ENCODE results near the gene TIGD3. TPM values are rescaled to one million over a fixed set of nuclear protein-coding genes. Genes with fewer than 3 reads are reported as not detected.
A peak's percentile ranks its signal among the peaks of the same experiment; 100 is the strongest.

TIGD3 gene
- total RNA-seq, 1 donor from 2014 or later, result 1.2 TPM

GRCh38 chr11:65366340-65366773 lies 11.8 kb downstream of the TIGD3 start:
- Mint-ChIP-seq H3K27me3 (peaks cover 3% of the 10 kb centered on the region), H3K4me3 (no peak overlapping the region), H3K4me1 (peaks cover 6% of the 10 kb centered on the region), H3K27ac (no peak overlapping the region), H3K36me3 (ENCODE audit: low read depth) (no peaks in the 10 kb centered on the region), H3K9me3 (no peaks in the 10 kb centered on the region)
- peak; percentile 80 for DNase-seq
- intact Hi-C loops (cut with micrococcal nuclease), result loop anchor here (1.0 kb wide), 4 partner anchors 16 to 144 kb away; partner anchors contain the start of gene SLC25A45

- Mint-ChIP-seq H3K27ac (no peak overlapping the region), H3K27me3 (peaks cover 3% of the 10 kb centered on the region), H3K9me3 (no peaks in the 10 kb centered on the region), H3K4me1 (peaks cover 4% of the 10 kb centered on the region), H3K4me3 (no peak overlapping the region), H3K36me3 (ENCODE audit: low read depth) (peaks cover 2% of the 10 kb centered on the region)
- intact Hi-C loops (cut with micrococcal nuclease), result no loop called here
- no peak for DNase-seq
Observed at GRCh38 chr11:65370659-65371049, 16.1 kb downstream of the TIGD3 start.

DNA sequence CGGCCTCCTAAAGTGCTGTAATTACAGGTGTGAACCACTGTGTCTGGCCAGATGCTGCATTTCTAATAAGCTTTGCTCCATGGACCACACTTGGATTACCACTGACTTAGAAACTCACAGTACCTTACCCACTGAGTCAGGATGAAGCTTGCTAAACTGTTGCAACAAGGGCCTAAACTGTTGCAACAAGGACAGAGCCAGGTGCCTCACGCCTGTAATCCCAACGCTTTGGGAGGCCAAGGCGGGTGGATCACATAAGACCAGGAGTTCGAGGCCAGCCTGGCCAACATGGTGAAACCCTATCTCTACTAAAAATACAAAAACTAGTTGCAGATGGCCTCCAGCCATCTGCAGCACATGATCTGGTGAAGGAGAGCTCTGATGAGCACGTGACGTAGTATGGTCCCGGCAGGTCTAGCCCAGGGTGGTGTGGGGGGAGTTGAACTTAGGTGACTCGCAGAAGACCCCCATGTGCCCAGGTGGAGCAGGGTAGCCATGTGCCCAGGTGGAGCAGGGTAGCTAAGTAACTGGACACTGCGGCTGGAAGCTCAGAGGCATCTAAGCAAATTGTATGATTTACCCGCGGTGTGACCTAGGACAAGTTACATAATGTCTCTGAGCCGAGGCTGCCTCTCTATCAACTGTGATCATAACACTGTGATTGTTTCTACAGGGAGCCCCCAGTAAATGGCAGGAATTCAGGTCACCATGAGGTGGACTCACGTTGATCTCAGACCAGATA lies 19.5 kb downstream of the TIGD3 start:
- H3K9me3 Mint-ChIP-seq, result no peaks in the 10 kb centered on the region
- peaks cover 2% of the 10 kb centered on the region for H3K36me3 Mint-ChIP-seq (ENCODE audit: low read depth)
- no peak overlapping the region for H3K4me3 Mint-ChIP-seq
- no peak overlapping the region for H3K27ac Mint-ChIP-seq
- intact Hi-C loops (cut with micrococcal nuclease), result no loop called here
- peaks cover 1% of the 10 kb centered on the region for H3K27me3 Mint-ChIP-seq
- DNase-seq, result no peak
- H3K4me1 Mint-ChIP-seq, result peaks cover 2% of the 10 kb centered on the region

- Mint-ChIP-seq H3K27me3 (no peaks in the 10 kb centered on the region), H3K9me3 (no peaks in the 10 kb centered on the region), H3K27ac (no peak overlapping the region), H3K36me3 (ENCODE audit: low read depth) (peaks cover 2% of the 10 kb centered on the region), H3K4me3 (no peak overlapping the region), H3K4me1 (peaks cover 2% of the 10 kb centered on the region)
- intact Hi-C loops (cut with micrococcal nuclease), result no loop called here
- DNase-seq, result no peak
Observed at GRCh38 chr11:65375012-65375411, 20.5 kb downstream of the TIGD3 start.

- intact Hi-C loops (cut with micrococcal nuclease), result no loop called here
- Mint-ChIP-seq H3K27ac (no peak overlapping the region), H3K36me3 (ENCODE audit: low read depth) (peaks cover 2% of the 10 kb centered on the region), H3K9me3 (no peaks in the 10 kb centered on the region), H3K4me3 (no peak overlapping the region), H3K4me1 (no peaks in the 10 kb centered on the region), H3K27me3 (no peaks in the 10 kb centered on the region)
- DNase-seq, result no peak
Observed at GRCh38 chr11:65376138-65376713, 21.7 kb downstream of the TIGD3 start.

DNA sequence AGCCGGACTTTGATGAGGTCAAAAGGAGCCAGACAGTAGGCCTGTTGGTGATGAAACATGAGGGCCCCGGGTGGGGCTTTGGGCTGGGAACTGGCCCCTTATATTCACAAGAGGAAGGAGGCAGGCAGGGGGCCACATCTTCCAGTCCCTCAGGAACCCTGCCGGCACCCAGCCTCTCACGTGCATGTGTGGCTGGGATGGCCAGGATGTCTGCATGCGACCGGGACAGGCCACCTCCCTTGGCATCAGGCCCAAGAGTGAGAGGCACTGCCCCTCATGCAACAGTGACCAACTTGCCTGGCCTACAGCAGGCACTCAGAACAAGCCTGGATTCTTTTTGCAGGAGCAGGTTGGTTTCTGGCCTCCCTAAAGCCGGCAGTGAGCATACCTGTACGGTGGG lies 22.5 kb downstream of the TIGD3 start:
- intact Hi-C loops (cut with micrococcal nuclease), result no loop called here
- Mint-ChIP-seq H3K4me1 (peaks cover 7% of the 10 kb centered on the region), H3K9me3 (no peaks in the 10 kb centered on the region), H3K4me3 (no peak overlapping the region), H3K27me3 (no peaks in the 10 kb centered on the region), H3K36me3 (ENCODE audit: low read depth) (peaks cover 2% of the 10 kb centered on the region), H3K27ac (no peak overlapping the region)
- DNase-seq, result no peak

DNA sequence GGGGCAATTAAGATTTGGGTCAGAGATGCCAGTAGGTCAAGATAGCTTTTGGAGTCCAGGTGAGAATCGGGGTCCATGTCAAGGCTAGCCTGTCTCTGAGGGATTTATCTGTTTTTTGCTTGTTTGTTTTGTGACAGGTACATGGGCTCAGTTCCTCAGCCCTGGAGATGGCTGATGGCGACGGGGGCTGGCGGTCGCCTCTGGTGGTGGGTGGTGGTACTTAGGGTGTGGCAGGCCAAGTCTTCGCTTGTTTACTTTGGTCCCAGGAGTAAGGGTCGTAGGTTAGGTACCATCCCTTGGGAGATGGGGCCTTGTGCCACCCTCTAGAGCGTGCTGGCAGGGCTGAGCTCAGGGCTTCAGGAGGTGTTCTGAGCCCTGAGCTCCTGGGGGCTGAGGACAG lies 23.2 kb downstream of the TIGD3 start:
- intact Hi-C loops (cut with micrococcal nuclease), result no loop called here
- peaks cover 2% of the 10 kb centered on the region for H3K36me3 Mint-ChIP-seq (ENCODE audit: low read depth)
- peaks cover 11% of the 10 kb centered on the region for H3K4me1 Mint-ChIP-seq
- H3K4me3 Mint-ChIP-seq, result no peak overlapping the region
- peak overlapping the region; percentile 28 for H3K27ac Mint-ChIP-seq
- DNase-seq, result no peak
- H3K9me3 Mint-ChIP-seq, result no peaks in the 10 kb centered on the region
- no peaks in the 10 kb centered on the region for H3K27me3 Mint-ChIP-seq

DNA sequence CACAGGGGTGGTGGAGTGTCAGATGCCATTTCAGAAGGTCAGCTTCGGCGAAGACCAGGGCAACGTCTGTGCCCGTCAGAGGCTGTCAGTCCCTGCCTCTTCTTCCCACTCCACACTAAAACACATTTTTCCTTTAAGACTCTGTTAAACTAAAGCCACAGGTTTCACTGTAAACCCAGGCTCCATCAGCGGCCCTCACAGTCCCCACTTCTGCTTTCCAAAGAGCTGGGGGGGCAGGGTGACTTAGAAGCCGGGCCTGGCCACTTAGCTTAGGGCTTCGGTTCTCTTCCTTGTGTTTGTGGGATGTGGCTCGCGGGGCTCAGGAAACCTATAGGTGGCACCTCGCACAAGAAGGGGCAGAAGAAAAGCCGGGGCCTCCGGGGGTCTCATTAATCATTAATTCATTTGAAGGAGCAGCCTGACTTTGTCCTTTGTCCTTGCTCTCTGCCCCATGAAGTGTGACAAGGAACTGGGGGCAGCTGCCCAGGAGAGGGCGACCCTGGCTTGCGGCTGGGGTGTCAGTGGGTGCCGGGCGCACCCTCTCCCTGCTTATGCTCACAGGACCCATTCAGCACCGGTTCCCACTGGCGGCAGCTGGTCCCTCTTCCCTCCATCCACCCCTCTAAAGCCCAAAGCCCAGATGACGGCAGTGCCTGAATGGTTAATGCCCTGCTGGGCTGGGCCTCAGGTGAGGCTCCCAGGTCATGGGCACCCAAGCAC lies 23.8 kb downstream of the TIGD3 start:
- no peak for DNase-seq
- no peak overlapping the region for H3K4me3 Mint-ChIP-seq
- no peak overlapping the region for H3K27ac Mint-ChIP-seq
- H3K4me1 Mint-ChIP-seq, result peaks cover 16% of the 10 kb centered on the region
- intact Hi-C loops (cut with micrococcal nuclease), result no loop called here
- no peaks in the 10 kb centered on the region for H3K9me3 Mint-ChIP-seq
- H3K36me3 Mint-ChIP-seq (ENCODE audit: low read depth), result peaks cover 2% of the 10 kb centered on the region
- no peaks in the 10 kb centered on the region for H3K27me3 Mint-ChIP-seq

DNA sequence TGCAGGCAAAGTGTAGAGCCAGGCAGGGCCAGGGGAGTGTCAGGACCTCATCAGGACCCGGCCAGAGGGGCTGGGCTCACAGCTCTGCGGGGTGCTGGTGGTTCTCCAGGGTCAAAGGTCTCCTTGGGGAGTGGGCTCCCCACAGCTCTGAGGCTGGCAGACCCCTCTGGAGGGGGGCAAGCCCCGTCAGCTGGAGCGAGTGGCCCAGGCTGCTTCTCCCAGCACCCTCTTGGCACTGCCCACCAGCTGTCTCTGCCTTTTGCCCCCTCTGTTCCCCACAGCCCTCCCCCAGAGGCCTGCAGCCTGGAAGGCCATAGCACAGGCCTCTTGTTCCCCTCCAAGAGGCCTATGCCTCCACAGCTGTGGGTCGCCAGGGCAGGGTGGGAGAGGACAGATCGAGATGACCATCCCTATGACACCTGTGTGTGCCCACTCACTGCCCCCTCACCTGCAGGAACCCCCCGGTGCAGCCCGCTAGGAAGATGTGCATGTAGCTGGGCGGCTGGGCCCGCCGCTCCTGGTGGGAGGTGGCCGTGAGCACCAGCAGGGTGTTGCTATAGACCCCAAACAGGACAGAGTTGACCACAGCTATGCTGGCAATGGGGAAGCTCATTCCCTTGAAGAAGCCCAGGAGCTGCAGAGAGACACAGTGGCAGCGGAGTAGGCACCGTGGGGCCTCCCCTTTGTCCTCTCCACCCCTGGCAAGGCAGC lies 24.5 kb downstream of the TIGD3 start:
- intact Hi-C loops (cut with micrococcal nuclease), result no loop called here
- Mint-ChIP-seq H3K4me3 (no peak overlapping the region), H3K36me3 (ENCODE audit: low read depth) (peaks cover 2% of the 10 kb centered on the region), H3K4me1 (peaks cover 21% of the 10 kb centered on the region), H3K27me3 (no peaks in the 10 kb centered on the region), H3K9me3 (no peaks in the 10 kb centered on the region), H3K27ac (no peak overlapping the region)
- DNase-seq, result no peak

GRCh38 chr11:65379698-65380459 lies 25.3 kb downstream of the TIGD3 start:
- Mint-ChIP-seq H3K27ac (peak overlapping the region; percentile 56), H3K4me3 (peak overlapping the region; percentile 30), H3K36me3 (ENCODE audit: low read depth) (peaks cover 2% of the 10 kb centered on the region), H3K27me3 (no peaks in the 10 kb centered on the region), H3K4me1 (peaks cover 29% of the 10 kb centered on the region), H3K9me3 (no peaks in the 10 kb centered on the region)
- no peak for DNase-seq
- intact Hi-C loops (cut with micrococcal nuclease), result no loop called here

GRCh38 chr11:65380460-65381119 lies 26.0 kb downstream of the TIGD3 start:
- no peaks in the 10 kb centered on the region for H3K9me3 Mint-ChIP-seq
- H3K27ac Mint-ChIP-seq, result peak overlapping the region; percentile 56
- peak overlapping the region; percentile 83 for H3K4me3 Mint-ChIP-seq
- DNase-seq, result no peak
- intact Hi-C loops (cut with micrococcal nuclease), result no loop called here
- H3K27me3 Mint-ChIP-seq, result no peaks in the 10 kb centered on the region
- peaks cover 36% of the 10 kb centered on the region for H3K4me1 Mint-ChIP-seq
- no peaks in the 10 kb centered on the region for H3K36me3 Mint-ChIP-seq (ENCODE audit: low read depth)

- H3K9me3 Mint-ChIP-seq, result no peaks in the 10 kb centered on the region
- peaks cover 37% of the 10 kb centered on the region for H3K4me1 Mint-ChIP-seq
- intact Hi-C loops (cut with micrococcal nuclease), result loop anchor here (1.0 kb wide), 7 partner anchors 15 to 129 kb away; partner anchors contain the start of gene NEAT1
- peak overlapping the region; percentile 96 for H3K27ac Mint-ChIP-seq
- no peaks in the 10 kb centered on the region for H3K27me3 Mint-ChIP-seq
- H3K36me3 Mint-ChIP-seq (ENCODE audit: low read depth), result no peaks in the 10 kb centered on the region
- H3K4me3 Mint-ChIP-seq, result peak overlapping the region; percentile 83
- peak; percentile 85 for DNase-seq
Observed at GRCh38 chr11:65381716-65382032, 27.1 kb downstream of the TIGD3 start.

Measured in activated CD4-positive, alpha-beta T cell treated with anti-CD3 and anti-CD28 coated beads, Interleukin-2, amount 10 ng/mL, durations not matched to agents 24 days and 14 days (primary cell).